ENCODE data around the gene INCA1. TPM values are rescaled to one million over a fixed set of nuclear protein-coding genes. Genes with fewer than 3 reads are reported as not detected.
A peak's percentile ranks its signal among the peaks of the same experiment; 100 is the strongest.

Gene INCA1
- total RNA-seq, 1 experiment from 2014 or later, result 0.34 TPM

DNA sequence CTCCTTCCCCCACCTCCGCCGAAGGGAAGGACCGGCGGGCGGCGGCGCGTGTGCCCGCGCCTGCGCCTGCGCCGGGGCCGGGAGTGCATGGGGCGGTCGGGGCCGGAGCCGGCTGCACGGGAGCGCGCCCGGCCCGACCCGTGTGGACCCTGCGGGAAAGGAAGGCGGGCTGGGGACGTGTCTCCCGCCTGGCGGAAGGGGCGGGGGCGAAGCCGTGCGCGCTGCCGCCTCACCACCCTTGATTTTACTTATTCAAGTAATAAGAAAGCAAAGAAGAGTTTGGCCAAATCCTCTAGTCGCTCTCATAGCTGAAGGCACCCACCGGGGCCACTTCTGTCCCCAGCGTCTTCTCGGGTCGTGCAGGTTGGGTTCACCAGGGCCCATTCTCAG is 48.4 kb downstream of the INCA1 start:
- peak; percentile 90 for DNase-seq (ENCODE audit: low read depth)

DNA sequence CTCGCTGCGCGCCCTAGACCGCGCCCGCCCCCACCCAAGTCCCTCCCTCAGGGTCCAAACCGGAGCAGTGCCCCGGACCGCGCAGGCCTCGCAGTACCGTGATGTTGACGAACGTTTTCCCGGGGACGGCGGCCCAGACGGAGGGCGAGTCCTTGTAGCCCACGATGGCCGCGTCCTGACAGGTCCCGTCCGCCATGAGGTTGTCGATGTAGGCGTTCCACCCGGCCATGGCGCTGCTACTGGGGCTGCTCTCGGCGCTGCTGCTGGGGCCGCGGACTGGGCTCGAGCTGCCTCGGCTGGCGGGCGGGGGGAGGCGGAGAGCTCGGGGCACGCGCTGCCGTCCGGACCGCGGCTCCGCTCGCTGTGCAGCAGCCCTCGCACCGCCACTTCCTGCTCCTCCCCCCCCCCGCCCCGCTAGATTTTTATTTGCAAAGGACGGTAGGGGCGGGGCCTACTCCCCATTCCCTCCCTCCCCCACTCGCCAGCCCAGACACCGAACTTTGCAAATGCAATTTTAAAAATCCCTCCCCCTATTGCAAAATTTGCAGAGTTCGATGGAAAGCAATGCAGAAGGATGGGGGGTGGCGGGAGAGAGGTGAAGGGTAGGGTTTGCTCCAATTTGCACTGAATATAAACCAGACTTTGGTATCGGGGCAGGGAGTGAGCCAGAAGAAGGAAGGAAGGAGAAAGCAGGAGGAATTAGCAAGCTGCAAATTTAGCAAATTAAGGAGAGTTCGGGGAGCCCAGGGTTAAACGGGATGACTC is 49.0 kb downstream of the INCA1 start, which contains the start of gene PFN1:
Gene PFN1 (minus strand): TSS at position 365 of the 765 bp plus-strand sequence. CDS start 136 bp downstream, at position 229.
- DNase-seq (ENCODE audit: low read depth), result peak; percentile 92

DNA sequence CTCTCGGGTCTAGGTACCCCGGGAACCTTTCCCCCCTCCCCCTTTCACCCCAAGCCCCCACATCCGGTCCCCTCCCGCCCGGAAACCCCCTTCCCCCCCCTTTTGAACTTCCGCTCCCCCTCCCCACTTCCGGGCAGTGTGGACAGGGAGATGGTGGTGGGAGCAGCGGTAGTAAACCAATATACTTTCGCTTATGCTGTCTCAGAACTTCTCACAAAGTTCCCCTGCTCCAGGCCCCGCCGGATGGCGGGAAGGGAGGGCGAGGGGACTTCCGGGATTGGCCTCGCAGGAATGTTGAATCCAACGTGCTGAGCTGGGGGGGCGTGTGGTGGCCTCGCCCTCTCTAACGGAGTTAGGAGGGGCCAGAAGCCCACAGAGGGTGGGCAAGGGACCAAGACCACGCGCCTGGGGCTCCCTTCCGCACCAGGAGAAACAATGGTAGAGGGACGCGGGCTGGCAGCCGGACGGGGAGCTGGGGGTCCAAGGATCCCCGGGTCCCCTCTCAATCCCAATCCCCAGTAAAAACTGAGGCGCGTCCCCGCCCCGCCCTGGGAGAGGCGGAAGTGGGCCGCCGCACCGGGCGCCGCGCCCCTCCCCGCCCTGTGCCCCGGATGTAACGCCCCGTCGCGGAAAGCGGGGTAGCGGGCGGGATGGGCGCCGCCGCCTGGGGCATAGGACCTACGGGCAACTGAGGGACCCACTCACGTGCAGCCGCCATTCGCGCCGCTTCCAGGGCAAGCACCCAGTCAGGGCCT is 49.7 kb downstream of the INCA1 start:
- peak; percentile 65 for DNase-seq (ENCODE audit: low read depth)

DNA sequence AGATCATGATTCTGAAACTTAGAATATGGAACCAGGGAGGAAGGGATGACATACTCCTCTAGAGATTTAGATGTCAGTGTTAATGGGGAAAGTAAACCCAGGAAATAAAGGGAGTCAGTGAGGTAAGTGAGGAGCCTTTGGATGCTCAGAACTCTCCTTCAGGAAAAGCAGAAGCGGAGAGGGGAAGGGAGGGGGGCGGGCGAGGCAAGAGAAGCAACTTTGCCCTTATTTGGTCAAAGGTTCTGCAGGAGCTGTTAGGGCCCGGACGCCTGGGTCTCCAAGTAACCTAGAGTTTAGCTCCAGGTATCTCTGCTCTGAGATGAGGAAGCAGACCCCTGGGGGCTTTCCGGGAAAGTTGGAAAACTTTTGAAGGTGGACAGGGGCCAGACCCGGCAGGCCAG is 50.3 kb downstream of the INCA1 start:
- DNase-seq (ENCODE audit: low read depth), result peak; percentile 41

DNA sequence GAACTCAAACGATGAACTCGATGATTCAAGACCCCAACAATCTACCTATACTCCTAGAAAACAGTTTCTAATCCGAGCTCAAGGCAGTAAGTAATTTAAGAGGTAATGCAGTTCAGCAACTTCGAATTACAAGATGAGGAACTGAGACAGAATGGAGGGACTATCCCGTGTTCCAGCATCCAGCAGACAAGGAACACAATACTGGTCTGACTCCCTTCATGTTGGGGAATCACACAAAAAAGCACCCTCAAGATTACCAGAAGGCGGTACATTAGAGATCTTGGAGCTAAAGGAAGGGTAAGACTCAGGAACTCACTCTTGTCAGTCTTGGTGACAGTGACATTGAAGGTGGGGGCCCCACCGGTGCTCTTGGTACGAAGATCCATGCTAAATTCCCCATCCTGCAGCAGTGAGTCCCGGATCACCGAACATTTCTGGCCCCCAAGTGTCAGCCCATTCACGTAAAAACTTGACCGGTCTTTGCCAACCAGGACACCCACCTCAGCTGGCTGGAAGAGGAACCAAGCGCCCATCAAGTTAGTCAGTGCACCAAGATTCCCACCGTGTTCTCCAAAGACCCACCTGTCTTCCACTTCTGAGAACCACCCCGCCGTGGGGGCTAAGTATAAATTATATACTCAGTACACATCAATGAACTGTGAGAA is 50.9 kb downstream of the INCA1 start:
- no peak for DNase-seq (ENCODE audit: low read depth)

DNA sequence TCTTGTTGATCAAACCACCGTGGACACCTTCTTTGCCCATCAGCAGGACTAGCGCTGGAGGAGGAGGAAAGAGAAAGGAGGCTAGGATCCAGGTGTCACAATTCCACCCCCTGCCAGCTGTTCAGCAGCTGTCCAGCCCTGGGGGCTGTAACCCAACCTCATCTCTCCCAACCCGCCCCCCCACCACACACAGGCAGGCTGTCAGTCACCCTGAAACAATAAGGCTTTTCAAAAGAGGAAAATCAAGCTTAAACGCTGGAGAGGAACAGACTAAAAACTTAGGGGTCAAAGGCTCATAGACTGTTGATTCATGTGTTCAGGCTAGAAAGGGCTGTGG is 51.4 kb downstream of the INCA1 start:
- DNase-seq (ENCODE audit: low read depth), result peak; percentile 77

DNA sequence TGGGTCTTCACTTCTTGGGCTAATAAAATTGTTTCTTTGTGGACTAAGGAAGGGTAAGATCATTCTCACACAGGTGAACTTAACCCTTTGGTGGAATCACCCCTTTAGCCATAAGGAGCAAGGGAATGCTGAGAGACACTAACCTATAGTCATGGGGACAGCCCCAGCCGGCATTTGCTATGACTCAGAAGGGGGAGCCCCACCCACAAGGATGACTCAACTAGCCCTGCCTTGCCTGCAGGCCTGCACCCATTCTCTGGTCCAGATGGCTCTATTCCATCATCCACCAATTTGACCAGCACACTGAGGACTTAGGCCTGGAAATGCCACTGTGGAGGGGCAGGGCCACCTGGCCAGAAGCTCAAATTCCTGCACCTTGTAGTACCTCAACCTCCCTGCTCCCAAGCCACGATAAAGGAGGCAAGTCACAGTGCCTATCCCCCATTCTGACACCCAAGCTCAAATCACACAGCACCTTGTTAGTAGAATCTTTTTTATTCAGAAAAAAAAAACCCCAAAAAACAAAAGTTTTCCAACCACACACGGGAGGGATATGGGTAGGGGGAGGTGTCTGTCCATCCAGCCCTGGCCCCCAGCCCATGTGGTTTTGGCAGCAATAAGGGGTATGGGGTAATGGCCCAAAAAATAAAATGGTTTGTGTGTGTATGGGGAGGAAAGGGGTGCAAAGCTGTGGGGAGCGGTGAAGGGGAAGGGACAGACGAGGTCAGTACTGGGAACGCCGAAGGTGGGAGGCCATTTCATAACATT is 52.0 kb downstream of the INCA1 start:
- DNase-seq (ENCODE audit: low read depth), result peak; percentile 94

DNA sequence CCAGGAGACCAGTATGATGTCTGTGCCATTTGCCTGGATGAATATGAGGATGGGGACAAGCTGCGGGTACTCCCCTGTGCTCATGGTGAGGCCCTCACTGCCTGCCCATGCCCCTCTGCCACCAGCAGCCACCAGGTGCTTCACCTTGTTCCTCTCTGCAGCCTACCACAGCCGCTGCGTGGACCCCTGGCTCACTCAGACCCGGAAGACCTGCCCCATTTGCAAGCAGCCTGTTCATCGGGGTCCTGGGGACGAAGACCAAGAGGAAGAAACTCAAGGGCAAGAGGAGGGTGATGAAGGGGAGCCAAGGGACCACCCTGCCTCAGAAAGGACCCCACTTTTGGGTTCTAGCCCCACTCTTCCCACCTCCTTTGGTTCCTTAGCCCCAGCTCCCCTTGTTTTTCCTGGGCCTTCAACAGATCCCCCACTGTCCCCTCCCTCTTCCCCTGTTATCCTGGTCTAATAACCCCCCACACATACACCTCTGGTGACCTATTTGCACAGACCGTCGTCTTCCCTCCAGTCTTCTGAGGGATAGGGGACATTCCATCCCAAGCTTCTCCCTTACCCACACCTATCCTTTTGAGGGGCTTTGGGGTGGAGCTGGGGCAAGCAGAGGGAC is 52.7 kb downstream of the INCA1 start:
- DNase-seq (ENCODE audit: low read depth), result no peak

DNA sequence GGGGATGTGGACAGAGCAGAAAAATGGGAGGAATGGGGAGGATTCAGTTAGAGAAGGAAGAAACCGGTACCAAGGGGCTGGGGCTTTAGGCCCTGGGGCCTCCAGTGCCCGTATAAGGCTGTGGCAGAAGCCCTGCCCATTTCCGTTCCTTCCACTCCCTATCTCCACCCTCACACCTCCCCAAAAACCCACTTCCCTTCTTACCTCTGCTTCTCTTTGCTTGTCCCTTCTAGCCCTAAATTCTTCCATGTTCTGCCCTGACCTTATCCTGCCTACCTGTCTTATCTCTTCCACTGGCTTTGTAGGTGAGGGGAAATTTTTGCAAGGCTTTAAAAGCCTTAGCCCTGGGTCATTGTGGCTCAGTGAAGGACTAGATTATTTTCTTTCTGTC is 53.2 kb downstream of the INCA1 start:
- no peak for DNase-seq (ENCODE audit: low read depth)

DNA sequence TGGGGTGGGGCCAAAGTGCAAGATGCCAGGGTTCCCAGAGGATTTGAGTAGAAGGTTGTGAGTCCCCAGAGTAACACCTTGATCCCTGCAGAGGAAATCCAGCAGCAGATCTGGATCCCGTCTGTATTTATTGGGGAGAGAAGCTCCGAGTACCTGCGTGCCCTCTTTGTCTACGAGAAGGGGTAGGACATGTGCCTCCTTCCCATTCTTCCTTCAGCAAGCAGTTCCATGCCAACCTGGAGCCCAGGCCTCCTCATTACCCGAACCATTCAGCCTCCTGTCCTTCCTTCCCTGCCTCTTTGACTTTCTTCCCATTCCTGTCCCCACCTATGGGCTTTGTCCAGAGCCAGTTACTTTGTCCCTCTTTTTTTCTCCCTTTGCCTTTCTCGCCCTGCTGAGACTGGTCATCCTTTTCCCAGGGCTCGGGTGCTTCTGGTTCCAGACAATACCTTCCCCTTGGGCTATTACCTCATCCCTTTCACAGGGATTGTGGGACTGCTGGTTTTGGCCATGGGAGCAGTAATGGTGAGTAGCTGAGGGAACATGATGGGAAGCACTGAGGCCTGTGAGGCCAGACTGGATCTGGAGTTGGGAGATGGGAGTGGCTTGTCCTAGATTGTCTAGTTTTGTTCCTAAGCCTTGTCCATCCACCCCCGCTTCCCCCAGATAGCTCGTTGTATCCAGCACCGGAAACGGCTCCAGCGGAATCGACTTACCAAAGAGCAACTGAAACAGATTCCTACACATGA is 54.4 kb downstream of the INCA1 start:
- no peak for DNase-seq (ENCODE audit: low read depth)

DNA sequence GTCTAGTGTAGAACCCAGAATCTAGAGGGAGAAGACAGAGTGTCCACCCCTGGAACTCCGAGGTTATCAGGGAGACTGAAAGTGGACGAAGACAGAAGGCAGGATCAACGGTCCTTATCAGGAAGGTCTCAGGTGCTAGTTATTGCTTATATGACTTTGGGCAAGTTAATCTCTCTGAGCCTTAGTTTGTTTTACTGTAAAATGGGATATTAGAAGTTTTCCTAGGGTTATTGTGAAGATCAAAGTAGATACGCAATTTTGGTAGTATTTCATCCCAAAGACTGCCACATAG is 56.1 kb downstream of the INCA1 start:
- no peak for DNase-seq (ENCODE audit: low read depth)

DNA sequence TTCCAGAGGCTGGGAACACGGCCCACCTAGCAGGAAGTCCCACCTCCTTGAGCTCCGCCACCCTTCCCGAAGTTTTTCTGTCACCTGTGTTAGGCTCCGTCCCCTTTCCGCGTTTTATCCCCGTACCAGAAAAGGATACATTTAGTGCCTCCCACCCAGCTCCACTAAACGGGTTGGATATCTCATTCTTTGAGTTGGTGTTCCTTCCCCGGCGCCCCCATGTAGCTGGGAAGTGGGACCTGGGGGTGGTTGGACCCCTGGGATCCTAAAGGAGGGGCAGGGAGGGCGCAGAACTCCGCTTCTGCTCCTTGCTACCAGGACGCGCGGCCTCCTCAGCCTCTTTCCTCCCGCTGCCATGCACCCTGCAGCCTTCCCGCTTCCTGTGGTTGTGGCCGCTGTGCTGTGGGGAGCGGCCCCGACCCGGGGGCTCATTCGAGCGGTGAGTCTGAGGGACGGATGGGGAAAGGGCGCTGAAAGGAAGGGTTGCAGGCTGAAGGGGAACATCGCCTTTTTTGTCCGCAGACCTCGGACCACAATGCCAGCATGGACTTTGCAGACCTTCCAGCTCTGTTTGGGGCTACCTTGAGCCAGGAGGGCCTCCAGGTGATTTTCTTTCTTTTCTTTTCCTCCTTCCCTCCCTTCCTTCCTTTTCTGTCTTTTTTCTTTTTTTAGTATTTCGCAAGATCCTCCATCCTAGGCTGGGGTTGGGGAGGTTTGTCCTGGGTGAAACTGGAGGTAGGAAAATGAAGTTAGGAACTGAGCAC is 56.6 kb downstream of the INCA1 start:
- DNase-seq (ENCODE audit: low read depth), result no peak

DNA sequence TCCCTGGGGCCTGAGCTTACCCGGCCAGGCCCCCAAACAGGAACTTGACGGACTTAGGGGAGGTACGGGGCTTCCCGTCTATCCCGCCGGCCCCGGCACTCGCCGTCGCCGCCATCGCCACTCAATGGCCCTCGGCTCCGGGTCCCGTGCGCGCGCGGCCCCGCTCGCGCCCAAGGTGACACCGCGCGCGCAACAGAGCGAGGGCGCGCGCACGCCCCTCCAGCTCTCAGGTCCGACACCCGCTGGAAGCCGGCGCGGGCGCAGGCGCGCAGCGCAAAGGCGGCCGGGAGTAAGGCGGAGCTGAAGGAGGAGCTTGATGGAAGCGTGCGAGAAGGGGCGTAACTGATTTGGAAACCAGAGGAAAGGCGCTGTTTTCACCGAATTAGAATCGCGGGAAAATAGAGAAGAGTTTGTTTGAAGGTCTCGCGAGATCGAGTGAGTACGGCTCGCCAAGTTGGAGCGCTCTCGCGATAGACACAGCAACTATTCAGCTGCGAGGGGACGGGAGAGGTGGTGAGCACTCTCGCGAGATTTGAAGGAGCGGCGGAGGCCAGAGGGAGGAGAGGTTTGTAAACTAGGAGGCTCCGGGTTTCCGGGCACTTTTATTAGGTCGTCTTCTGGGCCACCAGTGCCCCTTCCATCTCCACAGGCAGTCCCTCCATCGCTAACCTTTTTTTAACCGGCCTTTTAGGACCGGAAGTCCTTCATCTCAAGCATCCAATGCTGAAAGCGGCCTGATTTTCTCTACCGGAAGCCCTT is 57.3 kb downstream of the INCA1 start, which contains the start of the genes RNF167 and SLC25A11:
Gene RNF167 (plus strand): TSS at position 473 of the 759 bp plus-strand sequence. CDS start 642 bp downstream, outside the sequence.
Gene SLC25A11 (minus strand): TSS at position 251 of the 759 bp plus-strand sequence. CDS start 136 bp downstream, at position 115.
- DNase-seq (ENCODE audit: low read depth), result peak; percentile 100

DNA sequence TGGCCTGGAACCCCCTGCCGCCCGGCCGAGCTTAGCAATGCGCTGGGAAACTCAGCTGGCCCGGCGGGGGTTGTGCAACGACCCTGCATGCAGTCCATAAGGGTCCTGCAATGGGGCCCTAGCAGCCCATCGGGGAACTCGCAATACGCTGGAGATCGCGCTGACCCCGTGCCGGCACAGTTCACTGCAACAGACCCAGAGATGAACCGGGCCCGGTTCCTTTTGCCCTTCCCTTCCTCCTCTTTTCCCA is 57.9 kb downstream of the INCA1 start:
- DNase-seq (ENCODE audit: low read depth), result no peak

DNA sequence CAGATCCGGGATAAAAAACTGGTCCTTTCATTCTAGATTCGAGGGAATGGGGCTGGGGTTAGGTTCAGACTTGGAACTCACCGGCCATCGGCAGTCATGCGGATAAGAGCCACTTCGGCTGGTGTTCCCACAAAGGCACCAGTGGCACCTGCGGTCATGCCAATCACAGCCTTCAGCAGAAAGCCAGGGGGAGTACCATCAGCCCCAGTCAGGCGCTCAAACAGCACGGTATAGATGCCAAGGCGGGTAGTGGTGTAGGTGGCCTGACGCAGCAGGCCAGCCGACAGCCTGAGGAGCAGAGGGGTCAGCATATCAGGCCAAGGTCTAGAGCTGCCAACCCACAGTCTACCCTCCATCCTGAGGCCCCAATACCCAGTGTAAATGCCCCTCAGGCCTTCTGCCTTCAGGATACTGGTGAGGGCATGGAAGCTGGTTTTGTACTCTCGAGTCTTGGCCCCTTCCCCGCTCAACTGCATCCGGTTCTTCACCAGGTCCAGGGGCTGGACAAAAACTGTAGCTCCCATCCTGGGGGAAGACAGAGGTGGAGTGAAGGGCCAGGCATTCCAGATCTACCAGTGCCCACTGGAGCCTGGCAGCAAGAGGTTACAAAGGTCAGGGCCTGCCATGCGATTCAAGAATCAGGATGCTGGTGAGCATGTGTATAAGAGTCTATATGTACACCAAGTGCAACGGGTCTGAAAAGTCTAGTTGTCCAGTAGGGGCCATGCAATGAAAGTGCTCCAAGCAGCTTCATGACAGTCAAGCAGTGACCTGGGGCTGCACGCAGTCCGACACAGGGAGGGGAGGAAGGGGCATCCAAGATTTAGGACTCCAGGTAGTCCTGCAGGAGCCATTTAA is 58.4 kb downstream of the INCA1 start:
- no peak for DNase-seq (ENCODE audit: low read depth)

All from LHCN-M2 (cell line).